ENCODE results near the gene EGFR. TPM values are rescaled to one million over a fixed set of nuclear protein-coding genes. Genes with fewer than 3 reads are reported as not detected.

Gene EGFR
- total RNA-seq, 1 donor from 2014 or later, result 19.4 TPM

DNA sequence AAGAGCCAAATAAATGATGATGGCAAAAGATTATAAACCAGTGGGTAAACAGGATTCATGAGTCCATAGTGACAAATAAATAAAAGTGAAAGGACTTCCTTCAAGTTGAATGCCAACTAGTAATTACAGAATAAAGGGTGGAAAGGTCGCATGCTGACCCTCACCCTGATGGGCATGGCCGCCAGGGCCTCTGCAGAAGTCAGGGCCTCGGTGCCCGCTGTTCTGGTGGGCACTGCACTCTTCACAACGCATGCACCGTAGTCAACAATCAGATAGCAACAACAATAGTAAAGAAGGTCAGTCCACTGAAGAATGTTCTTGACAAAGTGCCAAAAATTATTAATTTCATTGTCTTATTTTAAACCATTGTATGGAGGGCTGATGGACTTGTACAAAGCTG, 223.1 kb downstream of the EGFR start:
- Mint-ChIP-seq H3K4me3 (no peak overlapping the region), H3K4me1 (no peaks in the 10 kb centered on the region), H3K36me3 (no peaks in the 10 kb centered on the region), H3K27ac (no peak overlapping the region), H3K9me3 (no peaks in the 10 kb centered on the region), H3K27me3 (ENCODE audit: low read depth) (peaks cover 17% of the 10 kb centered on the region)
- no peak for TF ChIP-seq CTCF (IDR thresholded peaks at IDR 0.05; ENCODE audit: unreplicated experiment)
- DNase-seq (ENCODE audit: low spot score in 2 of 2, unreplicated experiment in 2 of 2), result no peak

GRCh38 chr7:55242613-55243012, 223.8 kb downstream of the EGFR start:
- no peak overlapping the region for H3K4me3 Mint-ChIP-seq
- H3K4me1 Mint-ChIP-seq, result no peaks in the 10 kb centered on the region
- H3K9me3 Mint-ChIP-seq, result no peaks in the 10 kb centered on the region
- H3K27ac Mint-ChIP-seq, result no peak overlapping the region
- no peaks in the 10 kb centered on the region for H3K36me3 Mint-ChIP-seq
- DNase-seq (ENCODE audit: low spot score in 2 of 2, unreplicated experiment in 2 of 2), result no peak
- no peak for TF ChIP-seq CTCF (IDR thresholded peaks at IDR 0.05; ENCODE audit: unreplicated experiment)
- H3K27me3 Mint-ChIP-seq (ENCODE audit: low read depth), result peaks cover 16% of the 10 kb centered on the region

GRCh38 chr7:55244006-55244745, 225.4 kb downstream of the EGFR start:
- Mint-ChIP-seq H3K27me3 (ENCODE audit: low read depth) (peaks cover 7% of the 10 kb centered on the region), H3K9me3 (no peaks in the 10 kb centered on the region), H3K36me3 (no peaks in the 10 kb centered on the region), H3K27ac (no peak overlapping the region), H3K4me1 (no peaks in the 10 kb centered on the region), H3K4me3 (no peak overlapping the region)
- DNase-seq (ENCODE audit: low spot score in 2 of 2, unreplicated experiment in 2 of 2), result no peak
- TF ChIP-seq CTCF (IDR thresholded peaks at IDR 0.05; ENCODE audit: unreplicated experiment), result no peak

GRCh38 chr7:55245271-55245723, 226.5 kb downstream of the EGFR start:
- H3K9me3 Mint-ChIP-seq, result no peaks in the 10 kb centered on the region
- no peaks in the 10 kb centered on the region for H3K27me3 Mint-ChIP-seq (ENCODE audit: low read depth)
- no peaks in the 10 kb centered on the region for H3K4me1 Mint-ChIP-seq
- no peak overlapping the region for H3K27ac Mint-ChIP-seq
- no peak for DNase-seq (ENCODE audit: low spot score in 2 of 2, unreplicated experiment in 2 of 2)
- H3K36me3 Mint-ChIP-seq, result no peaks in the 10 kb centered on the region
- no peak overlapping the region for H3K4me3 Mint-ChIP-seq
- no peak for TF ChIP-seq CTCF (IDR thresholded peaks at IDR 0.05; ENCODE audit: unreplicated experiment)

DNA sequence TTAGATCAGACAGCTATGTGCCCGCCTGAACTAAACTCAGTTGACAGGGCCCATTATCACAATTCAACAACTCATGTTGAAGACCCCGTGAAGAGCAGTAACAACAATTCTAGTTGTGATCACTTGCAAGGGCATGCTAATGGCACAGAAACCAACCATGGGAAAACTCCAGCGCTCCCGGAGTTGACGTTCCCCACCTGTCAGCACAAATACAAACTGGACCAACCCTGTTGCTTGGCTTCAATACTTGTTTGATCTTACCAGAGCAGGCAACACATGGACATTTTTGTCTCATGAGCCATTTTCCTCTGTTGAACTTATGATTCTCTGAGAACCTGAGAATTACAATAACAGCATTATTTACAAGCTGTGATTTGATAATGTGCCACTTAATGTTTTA, 227.4 kb downstream of the EGFR start:
- no peaks in the 10 kb centered on the region for H3K4me1 Mint-ChIP-seq
- no peak overlapping the region for H3K27ac Mint-ChIP-seq
- no peaks in the 10 kb centered on the region for H3K36me3 Mint-ChIP-seq
- TF ChIP-seq CTCF (IDR thresholded peaks at IDR 0.05; ENCODE audit: unreplicated experiment), result no peak
- H3K4me3 Mint-ChIP-seq, result no peak overlapping the region
- DNase-seq (ENCODE audit: low spot score in 2 of 2, unreplicated experiment in 2 of 2), result no peak
- H3K27me3 Mint-ChIP-seq (ENCODE audit: low read depth), result no peaks in the 10 kb centered on the region
- no peaks in the 10 kb centered on the region for H3K9me3 Mint-ChIP-seq

Data from mesothelial cell of epicardium (in vitro differentiated cells).